ENCODE results near the gene ACER1.

ACER1 gene

GRCh38 chr19:6352381-6353165 is 19.2 kb upstream of the ACER1 start:
- no peak for TF ChIP-seq FOXP2 (optimal IDR thresholded peaks at IDR 0.05; ENCODE audit: borderline replicate concordance, extremely low read depth, extremely low read length, insufficient read depth)
- no peak for TF ChIP-seq POLR2AphosphoS5 (IDR thresholded peaks at IDR 0.05; ENCODE audit: low read depth, low read length)
- TF ChIP-seq TAF1 (IDR thresholded peaks at IDR 0.05; ENCODE audit: borderline replicate concordance, insufficient read depth, low read length) = no peak
- TF ChIP-seq, protein P1, sequence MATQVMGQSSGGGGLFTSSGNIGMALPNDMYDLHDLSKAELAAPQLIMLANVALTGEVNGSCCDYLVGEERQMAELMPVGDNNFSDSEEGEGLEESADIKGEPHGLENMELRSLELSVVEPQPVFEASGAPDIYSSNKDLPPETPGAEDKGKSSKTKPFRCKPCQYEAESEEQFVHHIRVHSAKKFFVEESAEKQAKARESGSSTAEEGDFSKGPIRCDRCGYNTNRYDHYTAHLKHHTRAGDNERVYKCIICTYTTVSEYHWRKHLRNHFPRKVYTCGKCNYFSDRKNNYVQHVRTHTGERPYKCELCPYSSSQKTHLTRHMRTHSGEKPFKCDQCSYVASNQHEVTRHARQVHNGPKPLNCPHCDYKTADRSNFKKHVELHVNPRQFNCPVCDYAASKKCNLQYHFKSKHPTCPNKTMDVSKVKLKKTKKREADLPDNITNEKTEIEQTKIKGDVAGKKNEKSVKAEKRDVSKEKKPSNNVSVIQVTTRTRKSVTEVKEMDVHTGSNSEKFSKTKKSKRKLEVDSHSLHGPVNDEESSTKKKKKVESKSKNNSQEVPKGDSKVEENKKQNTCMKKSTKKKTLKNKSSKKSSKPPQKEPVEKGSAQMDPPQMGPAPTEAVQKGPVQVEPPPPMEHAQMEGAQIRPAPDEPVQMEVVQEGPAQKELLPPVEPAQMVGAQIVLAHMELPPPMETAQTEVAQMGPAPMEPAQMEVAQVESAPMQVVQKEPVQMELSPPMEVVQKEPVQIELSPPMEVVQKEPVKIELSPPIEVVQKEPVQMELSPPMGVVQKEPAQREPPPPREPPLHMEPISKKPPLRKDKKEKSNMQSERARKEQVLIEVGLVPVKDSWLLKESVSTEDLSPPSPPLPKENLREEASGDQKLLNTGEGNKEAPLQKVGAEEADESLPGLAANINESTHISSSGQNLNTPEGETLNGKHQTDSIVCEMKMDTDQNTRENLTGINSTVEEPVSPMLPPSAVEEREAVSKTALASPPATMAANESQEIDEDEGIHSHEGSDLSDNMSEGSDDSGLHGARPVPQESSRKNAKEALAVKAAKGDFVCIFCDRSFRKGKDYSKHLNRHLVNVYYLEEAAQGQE (IDR thresholded peaks at IDR 0.05; ENCODE audit: insufficient read depth in 1 of 2, low read depth in 2 of 2, low read length in 2 of 2) = no peak
- TF ChIP-seq SIN3A (IDR thresholded peaks at IDR 0.05; ENCODE audit: borderline replicate concordance, insufficient read depth, low read length) = no peak

DNA sequence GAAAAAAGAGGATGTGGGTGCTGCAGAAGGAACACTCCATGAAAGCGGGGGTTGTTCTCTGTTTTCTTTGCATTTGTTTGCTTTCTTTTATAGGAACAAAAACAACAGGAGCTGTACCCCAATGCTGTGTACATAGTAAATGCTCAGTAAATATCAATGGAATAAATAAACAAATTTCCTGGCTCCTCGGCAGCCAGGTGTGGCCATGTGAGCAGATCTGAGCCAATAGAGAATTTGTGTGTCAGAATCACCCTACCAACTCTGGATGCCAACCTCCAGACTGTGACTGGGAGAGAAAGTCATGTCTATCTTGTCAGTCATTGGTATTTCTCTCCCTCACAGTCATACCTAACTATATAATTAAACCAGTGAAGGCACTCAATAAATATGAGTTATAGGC is 17.3 kb upstream of the ACER1 start:
- no peak for TF ChIP-seq FOXP2 (optimal IDR thresholded peaks at IDR 0.05; ENCODE audit: borderline replicate concordance, extremely low read depth, extremely low read length, insufficient read depth)
- no peak for TF ChIP-seq SIN3A (IDR thresholded peaks at IDR 0.05; ENCODE audit: borderline replicate concordance, insufficient read depth, low read length)
- no peak for TF ChIP-seq TAF1 (IDR thresholded peaks at IDR 0.05; ENCODE audit: borderline replicate concordance, insufficient read depth, low read length)
- TF ChIP-seq POLR2AphosphoS5 (IDR thresholded peaks at IDR 0.05; ENCODE audit: low read depth, low read length) = no peak
- TF ChIP-seq, protein P1 (IDR thresholded peaks at IDR 0.05; ENCODE audit: insufficient read depth in 1 of 2, low read depth in 2 of 2, low read length in 2 of 2) = no peak

DNA sequence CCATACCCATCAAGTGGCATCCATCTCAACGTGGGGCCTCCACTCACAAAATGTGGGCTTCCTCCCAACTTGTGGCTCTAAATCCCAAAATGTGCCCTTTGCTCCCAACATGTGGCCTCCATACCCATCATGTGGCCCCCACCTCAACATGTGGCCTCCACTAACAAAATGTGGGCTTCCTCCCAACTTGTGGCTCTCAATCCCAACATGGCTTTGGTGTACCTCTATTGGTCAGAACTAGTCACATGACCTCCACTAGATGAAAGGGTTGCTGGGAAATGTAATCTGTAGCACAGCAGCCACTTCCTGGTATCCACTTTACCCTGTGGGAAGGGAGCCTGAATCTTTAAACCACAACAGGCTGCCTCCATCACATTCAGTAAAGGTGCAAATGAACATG is 10.1 kb upstream of the ACER1 start:
- TF ChIP-seq, protein P1 (IDR thresholded peaks at IDR 0.05; ENCODE audit: insufficient read depth in 1 of 2, low read depth in 2 of 2, low read length in 2 of 2) = no peak
- TF ChIP-seq FOXP2 (optimal IDR thresholded peaks at IDR 0.05; ENCODE audit: borderline replicate concordance, extremely low read depth, extremely low read length, insufficient read depth) = no peak
- no peak for TF ChIP-seq SIN3A (IDR thresholded peaks at IDR 0.05; ENCODE audit: borderline replicate concordance, insufficient read depth, low read length)

- TF ChIP-seq POLR2AphosphoS5 (IDR thresholded peaks at IDR 0.05; ENCODE audit: low read depth, low read length) (no peak), SIN3A (IDR thresholded peaks at IDR 0.05; ENCODE audit: borderline replicate concordance, insufficient read depth, low read length) (no peak), TAF1 (IDR thresholded peaks at IDR 0.05; ENCODE audit: borderline replicate concordance, insufficient read depth, low read length) (no peak), FOXP2 (optimal IDR thresholded peaks at IDR 0.05; ENCODE audit: borderline replicate concordance, extremely low read depth, extremely low read length, insufficient read depth) (no peak)
- TF ChIP-seq, protein P1 (IDR thresholded peaks at IDR 0.05; ENCODE audit: insufficient read depth in 1 of 2, low read depth in 2 of 2, low read length in 2 of 2) = no peak
Observed at GRCh38 chr19:6340493-6341201, 7.2 kb upstream of the ACER1 start.
